ENCODE data around the gene AUTS2. TPM values are rescaled to one million over a fixed set of nuclear protein-coding genes. Genes with fewer than 3 reads are reported as not detected.

Gene AUTS2
- total and polyA plus RNA-seq, 4 experiments from 2014 or later: 3.4 to 35.2 (median 25.5) TPM

DNA sequence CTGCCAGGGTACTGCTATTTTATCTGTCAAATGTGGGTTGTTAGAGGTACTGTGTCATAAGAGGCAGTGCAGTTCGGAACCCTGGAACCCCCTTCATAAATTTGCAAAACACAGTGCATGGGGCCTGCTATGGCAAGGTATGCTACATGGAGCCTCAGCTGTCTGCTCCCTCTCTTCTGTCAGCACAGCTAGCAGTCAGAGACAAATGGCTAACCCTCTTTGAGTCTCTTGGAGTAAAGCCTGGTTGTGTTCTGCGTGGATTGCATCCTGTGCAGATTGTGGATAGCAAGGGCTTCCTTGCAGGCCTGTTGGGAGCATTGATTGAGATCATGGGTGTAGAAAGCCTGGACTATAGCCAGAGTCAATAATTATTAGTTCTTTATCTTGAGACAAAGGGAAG lies 397.8 kb downstream of the AUTS2 start:
- CTCF ChIA-PET (ENCODE audit: partially characterized antibody): no interaction called here
- no peaks in the 10 kb centered on the region for H3K36me3 Mint-ChIP-seq
- H3K27me3 ChIP-seq (ENCODE audit: insufficient read depth, low read length): no peaks in the 10 kb centered on the region
- H3K4me1 ChIP-seq (ENCODE audit: insufficient read depth, low read length): no peaks in the 10 kb centered on the region
- H3K27ac ChIP-seq (ENCODE audit: low read depth, low read length): no peak overlapping the region
- no peak overlapping the region for H3K4me3 Mint-ChIP-seq
- H3K27me3 Mint-ChIP-seq: no peaks in the 10 kb centered on the region
- H3K27ac Mint-ChIP-seq: no peak overlapping the region
- no peaks in the 10 kb centered on the region for H3K9me3 ChIP-seq (ENCODE audit: control insufficient read depth in 1 of 2, low read length in 2 of 2)
- no peak overlapping the region for H3K4me3 ChIP-seq (ENCODE audit: low read length in 2 of 2)
- no peaks in the 10 kb centered on the region for H3K9me3 Mint-ChIP-seq
- no peaks in the 10 kb centered on the region for H3K36me3 ChIP-seq (ENCODE audit: insufficient read depth, low read length)
- POLR2A ChIA-PET (ENCODE audit: partially characterized antibody): no interaction called here
- DNase-seq: no peak
- H3K4me1 Mint-ChIP-seq: no peaks in the 10 kb centered on the region
- intact Hi-C loops (cut with micrococcal nuclease): no loop called here

DNA sequence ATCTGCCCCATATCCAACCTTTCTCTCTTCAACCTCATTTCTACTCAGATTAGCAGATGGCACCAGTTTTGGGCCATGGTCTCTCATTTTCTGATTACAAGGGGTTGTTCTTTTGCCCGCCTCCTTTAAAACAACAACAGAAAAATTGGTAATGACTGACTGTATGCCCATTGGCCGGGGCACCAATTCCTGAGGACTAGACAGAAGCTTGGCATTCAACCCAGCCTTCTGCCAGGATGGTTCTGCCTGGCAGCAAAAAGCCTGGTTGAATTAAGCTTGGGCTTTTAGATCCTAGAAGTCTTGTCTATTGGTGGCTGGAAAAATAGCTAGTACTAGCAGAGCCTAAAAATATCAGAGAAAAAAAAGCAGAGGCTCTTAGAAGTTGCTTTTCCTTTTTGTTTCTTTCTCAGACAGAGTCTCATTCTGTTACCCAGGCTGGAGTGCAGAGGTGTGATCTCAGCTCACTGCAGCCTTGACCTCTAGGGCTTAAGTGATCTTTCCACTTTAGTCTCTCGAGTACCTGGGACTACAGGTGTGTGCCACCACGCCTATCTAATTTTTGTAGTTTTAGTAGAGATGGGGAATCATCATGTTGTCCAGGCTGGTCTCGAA lies 402.6 kb downstream of the AUTS2 start:
- Mint-ChIP-seq H3K27me3 (no peaks in the 10 kb centered on the region), H3K9me3 (no peaks in the 10 kb centered on the region), H3K36me3 (no peaks in the 10 kb centered on the region), H3K4me3 (no peak overlapping the region), H3K27ac (no peak overlapping the region), H3K4me1 (peaks cover 0 to 2% (median 0%) of the 10 kb centered on the region in 4 donors)
- no peaks in the 10 kb centered on the region for H3K36me3 ChIP-seq (ENCODE audit: insufficient read depth, low read length)
- H3K27ac ChIP-seq (ENCODE audit: low read depth, low read length): no peak overlapping the region
- no peaks in the 10 kb centered on the region for H3K27me3 ChIP-seq (ENCODE audit: insufficient read depth, low read length)
- H3K4me3 ChIP-seq (ENCODE audit: low read length in 2 of 2): no peak overlapping the region
- ChIA-PET POLR2A (ENCODE audit: partially characterized antibody) (no interaction called here), CTCF (ENCODE audit: partially characterized antibody) (interaction anchor here (1.1 kb wide), 1 partner anchor 10 kb away, joined by 3 read pairs; no protein-coding TSS in a partner anchor)
- no peaks in the 10 kb centered on the region for H3K9me3 ChIP-seq (ENCODE audit: control insufficient read depth in 1 of 2, low read length in 2 of 2)
- no peak for DNase-seq
- H3K4me1 ChIP-seq (ENCODE audit: insufficient read depth, low read length): no peaks in the 10 kb centered on the region
- intact Hi-C loops (cut with micrococcal nuclease): no loop called here

DNA sequence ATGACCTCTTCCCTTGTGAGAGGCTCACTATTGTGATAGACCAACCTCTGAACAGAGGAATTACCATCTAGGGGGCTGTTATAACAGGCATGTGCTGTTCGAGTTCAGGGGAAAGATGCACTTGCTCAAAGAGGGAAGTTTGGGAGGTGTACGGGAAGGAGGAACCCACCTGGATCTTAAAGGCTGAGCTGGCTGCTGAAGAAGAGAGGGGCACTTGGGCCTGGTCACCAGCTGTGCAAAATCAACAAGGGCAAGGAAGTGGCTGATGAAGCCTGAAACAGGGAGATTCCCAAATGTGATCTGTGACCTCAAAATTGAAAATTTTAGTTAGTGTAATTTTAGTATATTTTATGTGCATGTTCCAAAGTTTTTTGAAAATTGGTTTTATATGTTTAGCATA lies 407.2 kb downstream of the AUTS2 start:
- H3K4me3 Mint-ChIP-seq: no peak overlapping the region

DNA sequence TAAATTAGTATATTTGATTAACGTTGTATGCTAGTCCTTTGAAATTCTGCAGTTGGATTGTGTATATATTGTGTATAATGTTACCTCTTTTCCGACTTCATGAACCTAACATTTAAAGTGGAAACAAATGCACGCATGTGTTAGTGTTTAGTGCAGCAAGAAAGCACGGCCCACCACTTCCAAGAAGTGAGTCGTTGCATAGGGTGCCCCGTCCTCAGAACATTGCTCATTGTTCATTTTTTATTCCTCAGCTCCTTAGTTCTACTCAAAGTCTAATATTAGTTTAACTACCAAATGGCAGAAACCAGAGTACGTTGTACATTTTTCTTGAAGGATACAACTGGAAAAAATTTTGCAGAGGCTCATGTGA lies 407.6 kb downstream of the AUTS2 start:
- no peaks in the 10 kb centered on the region for H3K36me3 ChIP-seq (ENCODE audit: insufficient read depth, low read length)
- no peaks in the 10 kb centered on the region for H3K4me1 ChIP-seq (ENCODE audit: insufficient read depth, low read length)
- H3K4me1 Mint-ChIP-seq: peaks cover 0 to 8% (median 3%) of the 10 kb centered on the region in 4 donors
- H3K4me3 ChIP-seq (ENCODE audit: low read length in 2 of 2): no peak overlapping the region
- ChIA-PET CTCF (ENCODE audit: partially characterized antibody) (no interaction called here), POLR2A (ENCODE audit: partially characterized antibody) (no interaction called here)
- H3K27ac ChIP-seq (ENCODE audit: low read depth, low read length): no peak overlapping the region
- H3K9me3 ChIP-seq (ENCODE audit: control insufficient read depth in 1 of 2, low read length in 2 of 2): no peaks in the 10 kb centered on the region
- H3K4me3 Mint-ChIP-seq: no peak overlapping the region
- H3K36me3 Mint-ChIP-seq: no peaks in the 10 kb centered on the region
- H3K27me3 Mint-ChIP-seq: no peaks in the 10 kb centered on the region
- no peak overlapping the region for H3K27ac Mint-ChIP-seq
- DNase-seq: no peak
- intact Hi-C loops (cut with micrococcal nuclease): no loop called here
- H3K9me3 Mint-ChIP-seq: peaks cover 0 to 2% (median 0%) of the 10 kb centered on the region in 8 donors
- H3K27me3 ChIP-seq (ENCODE audit: insufficient read depth, low read length): no peaks in the 10 kb centered on the region

More for the DNA sequence above, 407.2 kb downstream of the AUTS2 start:
- H3K27me3 ChIP-seq (ENCODE audit: insufficient read depth, low read length): no peaks in the 10 kb centered on the region
- Mint-ChIP-seq H3K27ac (peak overlapping the region in 1 of 7 donors; percentile 24), H3K36me3 (no peaks in the 10 kb centered on the region), H3K27me3 (no peaks in the 10 kb centered on the region), H3K4me1 (peaks cover 0 to 8% (median 3%) of the 10 kb centered on the region in 4 donors), H3K9me3 (peaks cover 0 to 2% (median 0%) of the 10 kb centered on the region in 8 donors)
- H3K4me3 ChIP-seq (ENCODE audit: low read length in 2 of 2): no peak overlapping the region
- H3K9me3 ChIP-seq (ENCODE audit: control insufficient read depth in 1 of 2, low read length in 2 of 2): no peaks in the 10 kb centered on the region
- H3K36me3 ChIP-seq (ENCODE audit: insufficient read depth, low read length): no peaks in the 10 kb centered on the region
- no peak overlapping the region for H3K27ac ChIP-seq (ENCODE audit: low read depth, low read length)
- H3K4me1 ChIP-seq (ENCODE audit: insufficient read depth, low read length): no peaks in the 10 kb centered on the region
- intact Hi-C loops (cut with micrococcal nuclease): no loop called here
- POLR2A ChIA-PET (ENCODE audit: partially characterized antibody): no interaction called here
- CTCF ChIA-PET (ENCODE audit: partially characterized antibody): no interaction called here
- no peak for DNase-seq

DNA sequence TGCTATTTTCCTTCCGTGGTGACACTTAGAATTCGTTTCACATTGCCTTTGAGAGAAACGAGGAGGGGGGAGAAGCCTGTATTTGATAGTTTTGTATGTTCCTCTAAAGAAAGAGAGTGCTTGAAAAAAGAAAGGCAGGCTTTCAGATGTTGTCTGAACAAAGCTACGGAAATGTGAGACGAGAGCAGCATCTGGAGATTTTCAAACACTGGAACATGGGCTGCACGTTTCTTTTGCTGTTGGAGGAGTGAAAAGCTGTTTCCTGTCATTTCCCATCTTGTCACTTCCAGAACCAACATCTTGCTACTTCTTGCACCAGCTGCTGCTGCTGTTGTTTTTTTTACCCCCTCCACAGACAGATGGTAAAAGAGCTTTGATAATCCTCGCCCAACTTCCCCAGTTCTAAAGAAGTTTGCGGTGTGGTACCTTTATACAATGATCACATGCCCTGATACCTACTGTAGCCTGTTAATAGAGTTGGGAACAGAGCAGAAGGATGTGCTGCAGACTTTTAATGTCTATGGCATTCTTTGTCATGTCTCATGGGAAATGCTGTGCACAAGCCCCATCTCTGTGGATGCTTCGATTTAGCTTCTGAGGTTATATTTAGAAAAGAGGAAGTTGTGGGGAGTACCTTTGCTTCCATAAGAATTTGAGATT lies 408.1 kb downstream of the AUTS2 start:
- CTCF ChIA-PET (ENCODE audit: partially characterized antibody): no interaction called here
- H3K36me3 ChIP-seq (ENCODE audit: insufficient read depth, low read length): no peaks in the 10 kb centered on the region
- H3K9me3 ChIP-seq (ENCODE audit: control insufficient read depth in 1 of 2, low read length in 2 of 2): no peaks in the 10 kb centered on the region
- H3K4me1 ChIP-seq (ENCODE audit: insufficient read depth, low read length): no peaks in the 10 kb centered on the region
- H3K4me3 ChIP-seq (ENCODE audit: low read length in 2 of 2): no peak overlapping the region
- DNase-seq: no peak
- no peaks in the 10 kb centered on the region for H3K36me3 Mint-ChIP-seq
- peaks cover 0 to 8% (median 3%) of the 10 kb centered on the region in 4 donors for H3K4me1 Mint-ChIP-seq
- H3K27ac ChIP-seq (ENCODE audit: low read depth, low read length): no peak overlapping the region
- no peaks in the 10 kb centered on the region for H3K27me3 Mint-ChIP-seq
- peaks cover 0 to 2% (median 0%) of the 10 kb centered on the region in 8 donors for H3K9me3 Mint-ChIP-seq
- peak overlapping the region in 1 of 7 donors; percentile 37 for H3K27ac Mint-ChIP-seq
- intact Hi-C loops (cut with micrococcal nuclease): no loop called here
- no peaks in the 10 kb centered on the region for H3K27me3 ChIP-seq (ENCODE audit: insufficient read depth, low read length)
- POLR2A ChIA-PET (ENCODE audit: partially characterized antibody): no interaction called here
- peak overlapping the region in 1 of 8 donors; percentile 18 for H3K4me3 Mint-ChIP-seq

DNA sequence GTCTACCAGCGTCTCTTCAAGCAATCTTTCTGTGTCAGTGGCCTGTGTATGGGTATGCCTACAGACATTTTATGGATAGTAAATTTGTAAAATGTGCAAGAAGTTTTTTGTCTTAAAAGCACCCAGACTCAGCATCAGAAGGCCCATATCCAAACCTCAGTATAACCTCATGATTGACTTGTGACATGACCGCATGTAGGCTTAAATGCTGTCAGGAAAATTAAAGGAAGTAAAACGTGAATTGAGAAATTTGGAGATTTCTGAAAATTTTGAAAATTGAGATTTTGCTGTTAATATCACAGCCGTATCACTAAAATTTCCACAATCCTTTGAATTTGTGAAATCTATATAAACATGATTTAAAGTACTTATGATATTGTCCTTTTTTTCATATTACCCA lies 410.2 kb downstream of the AUTS2 start:
- no peaks in the 10 kb centered on the region for H3K27me3 Mint-ChIP-seq
- H3K4me3 ChIP-seq (ENCODE audit: low read length in 2 of 2): no peak overlapping the region
- peaks cover 0 to 2% (median 0%) of the 10 kb centered on the region in 8 donors for H3K9me3 Mint-ChIP-seq
- H3K4me1 Mint-ChIP-seq: peaks cover 0 to 8% (median 3%) of the 10 kb centered on the region in 4 donors
- no peaks in the 10 kb centered on the region for H3K9me3 ChIP-seq (ENCODE audit: control insufficient read depth in 1 of 2, low read length in 2 of 2)
- no peak overlapping the region for H3K27ac Mint-ChIP-seq
- no peak overlapping the region for H3K4me3 Mint-ChIP-seq
- intact Hi-C loops (cut with micrococcal nuclease): no loop called here
- CTCF ChIA-PET (ENCODE audit: partially characterized antibody): no interaction called here
- no peaks in the 10 kb centered on the region for H3K4me1 ChIP-seq (ENCODE audit: insufficient read depth, low read length)
- H3K36me3 ChIP-seq (ENCODE audit: insufficient read depth, low read length): no peaks in the 10 kb centered on the region
- no peaks in the 10 kb centered on the region for H3K27me3 ChIP-seq (ENCODE audit: insufficient read depth, low read length)
- POLR2A ChIA-PET (ENCODE audit: partially characterized antibody): no interaction called here
- DNase-seq: no peak
- no peaks in the 10 kb centered on the region for H3K36me3 Mint-ChIP-seq
- no peak overlapping the region for H3K27ac ChIP-seq (ENCODE audit: low read depth, low read length)

DNA sequence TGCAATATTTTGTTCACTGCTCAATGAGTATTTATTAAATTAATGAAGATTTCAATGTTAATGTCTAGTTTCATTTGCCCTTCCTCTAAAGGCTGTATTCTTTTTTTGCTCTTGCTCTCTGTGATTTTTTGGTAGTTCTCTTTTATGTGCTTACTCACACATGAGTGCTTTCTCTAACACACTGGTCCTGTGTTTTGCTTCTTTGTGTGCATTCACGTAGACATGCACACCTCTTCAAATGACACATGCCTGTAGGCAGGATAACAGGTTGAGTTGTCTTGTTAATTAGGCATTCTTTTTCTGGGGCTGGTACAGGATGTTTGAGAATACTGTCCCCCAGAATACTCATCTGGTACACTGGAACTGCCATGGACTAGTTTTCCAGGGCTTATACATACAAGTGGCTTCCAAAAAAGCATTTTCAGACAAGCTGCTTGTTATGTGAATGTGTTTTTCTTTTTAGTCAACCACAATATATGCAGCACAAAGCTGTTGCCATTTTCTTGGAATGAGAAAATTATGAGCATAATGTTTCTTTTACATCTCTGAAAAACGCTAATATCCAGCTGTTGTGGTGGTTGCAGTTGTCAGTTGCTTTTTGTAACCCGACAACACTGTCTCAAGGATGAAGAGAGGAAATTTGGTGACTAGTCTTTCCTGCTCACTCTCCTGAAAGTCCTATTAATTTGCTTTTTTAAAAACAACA lies 416.4 kb downstream of the AUTS2 start:
- ChIA-PET POLR2A (ENCODE audit: partially characterized antibody) (no interaction called here), CTCF (ENCODE audit: partially characterized antibody) (no interaction called here)

More for the DNA sequence above, 416.4 kb downstream of the AUTS2 start:
- Mint-ChIP-seq H3K27me3 (peaks cover 0 to 3% of the 10 kb centered on the region in 2 donors), H3K9me3 (peaks cover 0 to 5% (median 0%) of the 10 kb centered on the region in 8 donors), H3K4me3 (no peak overlapping the region), H3K4me1 (no peaks in the 10 kb centered on the region), H3K27ac (no peak overlapping the region), H3K36me3 (no peaks in the 10 kb centered on the region)
- Histone ChIP-seq H3K4me1 (ENCODE audit: insufficient read depth, low read length) (no peaks in the 10 kb centered on the region), H3K9me3 (ENCODE audit: control insufficient read depth in 1 of 2, low read length in 2 of 2) (no peaks in the 10 kb centered on the region), H3K36me3 (ENCODE audit: insufficient read depth, low read length) (no peaks in the 10 kb centered on the region), H3K27ac (ENCODE audit: low read depth, low read length) (no peak overlapping the region), H3K27me3 (ENCODE audit: insufficient read depth, low read length) (no peaks in the 10 kb centered on the region), H3K4me3 (ENCODE audit: low read length in 2 of 2) (no peak overlapping the region)
- intact Hi-C loops (cut with micrococcal nuclease): no loop called here
- DNase-seq: no peak

Data from CD4-positive, alpha-beta memory T cell (primary cell).